ENCODE data around the gene ABCB6.

Gene ABCB6

GRCh38 chr2:219215871-219216534, 2.8 kb downstream of the ABCB6 start:
- peaks cover 0 to 57% (median 49%) of the 10 kb centered on the region in 5 donors for H3K36me3 ChIP-seq (ENCODE audit: control insufficient read depth in 5 of 5, insufficient read depth in 5 of 5, low read length in 5 of 5)
- no peak overlapping the region for H3K9ac ChIP-seq (ENCODE audit: low read length in 5 of 5)
- no peak overlapping the region for H3K4me3 ChIP-seq (ENCODE audit: low read depth in 1 of 5, low read length in 5 of 5)
- H3K9me3 ChIP-seq (ENCODE audit: control insufficient read depth in 5 of 5, low read length in 5 of 5) = no peaks in the 10 kb centered on the region
- H3K27ac ChIP-seq (ENCODE audit: low read depth, low read length) = no peak overlapping the region
- H3K27me3 ChIP-seq (ENCODE audit: control insufficient read depth in 5 of 5, insufficient read depth in 4 of 5, low read length in 5 of 5) = no peaks in the 10 kb centered on the region
- peaks cover 2 to 38% (median 37%) of the 10 kb centered on the region in 5 donors for H3K4me1 ChIP-seq (ENCODE audit: control insufficient read depth in 5 of 5, insufficient read depth in 5 of 5, low read length in 5 of 5)

- Histone ChIP-seq H3K9me3 (ENCODE audit: control insufficient read depth in 5 of 5, low read length in 5 of 5) (no peaks in the 10 kb centered on the region), H3K4me3 (ENCODE audit: low read depth in 1 of 5, low read length in 5 of 5) (no peak overlapping the region), H3K36me3 (ENCODE audit: control insufficient read depth in 5 of 5, insufficient read depth in 5 of 5, low read length in 5 of 5) (peaks cover 0 to 57% (median 48%) of the 10 kb centered on the region in 5 donors), H3K27me3 (ENCODE audit: control insufficient read depth in 5 of 5, insufficient read depth in 4 of 5, low read length in 5 of 5) (no peaks in the 10 kb centered on the region), H3K27ac (ENCODE audit: low read depth, low read length) (no peak overlapping the region), H3K9ac (ENCODE audit: low read length in 5 of 5) (no peak overlapping the region), H3K4me1 (ENCODE audit: control insufficient read depth in 5 of 5, insufficient read depth in 5 of 5, low read length in 5 of 5) (peaks cover 2 to 37% (median 34%) of the 10 kb centered on the region in 5 donors)
These were observed 4.0 kb downstream of the ABCB6 start for GRCh38 chr2:219214786-219215185.

GRCh38 chr2:219214141-219214540, 4.6 kb downstream of the ABCB6 start:
- H3K36me3 ChIP-seq (ENCODE audit: control insufficient read depth in 5 of 5, insufficient read depth in 5 of 5, low read length in 5 of 5) = peaks cover 0 to 61% (median 53%) of the 10 kb centered on the region in 5 donors
- no peaks in the 10 kb centered on the region for H3K27me3 ChIP-seq (ENCODE audit: control insufficient read depth in 5 of 5, insufficient read depth in 4 of 5, low read length in 5 of 5)
- H3K27ac ChIP-seq (ENCODE audit: low read depth, low read length) = no peak overlapping the region
- no peaks in the 10 kb centered on the region for H3K9me3 ChIP-seq (ENCODE audit: control insufficient read depth in 5 of 5, low read length in 5 of 5)
- H3K4me3 ChIP-seq (ENCODE audit: low read depth in 1 of 5, low read length in 5 of 5) = no peak overlapping the region
- H3K4me1 ChIP-seq (ENCODE audit: control insufficient read depth in 5 of 5, insufficient read depth in 5 of 5, low read length in 5 of 5) = peaks cover 0 to 32% (median 28%) of the 10 kb centered on the region in 5 donors
- H3K9ac ChIP-seq (ENCODE audit: low read length in 5 of 5) = no peak overlapping the region

GRCh38 chr2:219213486-219214071, 5.2 kb downstream of the ABCB6 start:
- H3K9ac ChIP-seq (ENCODE audit: low read length in 5 of 5) = no peak overlapping the region
- H3K9me3 ChIP-seq (ENCODE audit: control insufficient read depth in 5 of 5, low read length in 5 of 5) = no peaks in the 10 kb centered on the region
- no peak overlapping the region for H3K27ac ChIP-seq (ENCODE audit: low read depth, low read length)
- no peak overlapping the region for H3K4me3 ChIP-seq (ENCODE audit: low read depth in 1 of 5, low read length in 5 of 5)
- peaks cover 0 to 67% (median 59%) of the 10 kb centered on the region in 5 donors for H3K36me3 ChIP-seq (ENCODE audit: control insufficient read depth in 5 of 5, insufficient read depth in 5 of 5, low read length in 5 of 5)
- no peaks in the 10 kb centered on the region for H3K27me3 ChIP-seq (ENCODE audit: control insufficient read depth in 5 of 5, insufficient read depth in 4 of 5, low read length in 5 of 5)
- H3K4me1 ChIP-seq (ENCODE audit: control insufficient read depth in 5 of 5, insufficient read depth in 5 of 5, low read length in 5 of 5) = peaks cover 0 to 27% (median 23%) of the 10 kb centered on the region in 5 donors

GRCh38 chr2:219213026-219213415, 5.7 kb downstream of the ABCB6 start:
- no peak overlapping the region for H3K9ac ChIP-seq (ENCODE audit: low read length in 5 of 5)
- H3K4me3 ChIP-seq (ENCODE audit: low read depth in 1 of 5, low read length in 5 of 5) = no peak overlapping the region
- peaks cover 0 to 24% (median 22%) of the 10 kb centered on the region in 5 donors for H3K4me1 ChIP-seq (ENCODE audit: control insufficient read depth in 5 of 5, insufficient read depth in 5 of 5, low read length in 5 of 5)
- peaks cover 0 to 72% (median 64%) of the 10 kb centered on the region in 5 donors for H3K36me3 ChIP-seq (ENCODE audit: control insufficient read depth in 5 of 5, insufficient read depth in 5 of 5, low read length in 5 of 5)
- H3K27ac ChIP-seq (ENCODE audit: low read depth, low read length) = no peak overlapping the region
- no peaks in the 10 kb centered on the region for H3K27me3 ChIP-seq (ENCODE audit: control insufficient read depth in 5 of 5, insufficient read depth in 4 of 5, low read length in 5 of 5)
- H3K9me3 ChIP-seq (ENCODE audit: control insufficient read depth in 5 of 5, low read length in 5 of 5) = no peaks in the 10 kb centered on the region

- Histone ChIP-seq H3K4me3 (ENCODE audit: low read depth in 1 of 5, low read length in 5 of 5) (no peak overlapping the region), H3K9ac (ENCODE audit: low read length in 5 of 5) (no peak overlapping the region), H3K36me3 (ENCODE audit: control insufficient read depth in 5 of 5, insufficient read depth in 5 of 5, low read length in 5 of 5) (peaks cover 0 to 72% (median 61%) of the 10 kb centered on the region in 5 donors), H3K9me3 (ENCODE audit: control insufficient read depth in 5 of 5, low read length in 5 of 5) (no peaks in the 10 kb centered on the region), H3K4me1 (ENCODE audit: control insufficient read depth in 5 of 5, insufficient read depth in 5 of 5, low read length in 5 of 5) (peaks cover 9 to 21% (median 20%) of the 10 kb centered on the region in 5 donors), H3K27ac (ENCODE audit: low read depth, low read length) (no peak overlapping the region), H3K27me3 (ENCODE audit: control insufficient read depth in 5 of 5, insufficient read depth in 4 of 5, low read length in 5 of 5) (no peaks in the 10 kb centered on the region)
These were observed 7.8 kb downstream of the ABCB6 start for GRCh38 chr2:219210886-219211362.

GRCh38 chr2:219210196-219210885, 8.4 kb downstream of the ABCB6 start:
- Histone ChIP-seq H3K4me3 (ENCODE audit: low read depth in 1 of 5, low read length in 5 of 5) (no peak overlapping the region), H3K36me3 (ENCODE audit: control insufficient read depth in 5 of 5, insufficient read depth in 5 of 5, low read length in 5 of 5) (peaks cover 0 to 66% (median 60%) of the 10 kb centered on the region in 5 donors), H3K27me3 (ENCODE audit: control insufficient read depth in 5 of 5, insufficient read depth in 4 of 5, low read length in 5 of 5) (no peaks in the 10 kb centered on the region), H3K9me3 (ENCODE audit: control insufficient read depth in 5 of 5, low read length in 5 of 5) (no peaks in the 10 kb centered on the region), H3K9ac (ENCODE audit: low read length in 5 of 5) (no peak overlapping the region), H3K27ac (ENCODE audit: low read depth, low read length) (no peak overlapping the region), H3K4me1 (ENCODE audit: control insufficient read depth in 5 of 5, insufficient read depth in 5 of 5, low read length in 5 of 5) (peaks cover 9 to 23% (median 22%) of the 10 kb centered on the region in 5 donors)

- Histone ChIP-seq H3K27me3 (ENCODE audit: control insufficient read depth in 5 of 5, insufficient read depth in 4 of 5, low read length in 5 of 5) (no peaks in the 10 kb centered on the region), H3K9me3 (ENCODE audit: control insufficient read depth in 5 of 5, low read length in 5 of 5) (no peaks in the 10 kb centered on the region), H3K9ac (ENCODE audit: low read length in 5 of 5) (peak overlapping the region in 1 of 5 donors; percentile 19), H3K4me1 (ENCODE audit: control insufficient read depth in 5 of 5, insufficient read depth in 5 of 5, low read length in 5 of 5) (peaks cover 9 to 23% (median 22%) of the 10 kb centered on the region in 5 donors), H3K27ac (ENCODE audit: low read depth, low read length) (no peak overlapping the region), H3K36me3 (ENCODE audit: control insufficient read depth in 5 of 5, insufficient read depth in 5 of 5, low read length in 5 of 5) (peaks cover 0 to 58% (median 54%) of the 10 kb centered on the region in 5 donors), H3K4me3 (ENCODE audit: low read depth in 1 of 5, low read length in 5 of 5) (no peak overlapping the region)
These were observed 9.2 kb downstream of the ABCB6 start for GRCh38 chr2:219209236-219210195.
